ENCODE results near the gene SYNE4. TPM values are rescaled to one million over a fixed set of nuclear protein-coding genes. Genes with fewer than 3 reads are reported as not detected.

Gene SYNE4
- total and polyA plus RNA-seq, 2 donors (not counting 3 experiments of a cell fraction or from before 2014, with no cell fraction given): 0.46 to 0.62 TPM

DNA sequence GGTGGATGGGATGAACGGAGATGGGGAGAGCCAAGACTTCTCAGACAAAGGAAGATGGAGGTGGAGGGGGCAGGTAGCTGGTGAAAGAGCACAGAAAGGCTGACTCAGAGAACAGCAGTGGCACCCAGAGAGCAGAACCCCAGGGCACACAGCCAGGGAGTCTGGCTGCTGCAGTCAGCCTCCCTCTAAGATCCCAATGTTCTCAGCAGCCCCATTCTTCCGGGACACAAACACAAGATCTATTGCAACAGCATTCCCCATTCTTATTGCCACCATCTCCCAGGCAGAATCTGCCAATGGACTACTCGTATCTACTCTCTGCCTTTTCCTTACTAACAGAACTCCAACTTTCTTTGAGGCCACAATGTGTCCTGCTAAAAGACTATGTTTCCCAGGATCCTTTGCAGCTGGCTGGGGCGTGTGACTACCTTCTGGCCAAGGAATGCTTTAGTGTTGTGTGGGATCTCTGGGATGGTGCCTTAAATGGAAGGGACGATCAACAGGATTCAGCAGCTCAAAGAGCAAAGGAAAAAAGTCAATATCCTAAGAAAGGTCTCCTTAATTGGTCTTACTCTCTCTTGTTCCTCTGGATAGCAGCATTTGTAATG lies 37.9 kb upstream of the SYNE4 start:
- Histone ChIP-seq H3K27me3 (ENCODE audit: control insufficient read depth in 2 of 2, insufficient read depth in 2 of 2, low read length in 2 of 2) (no peaks in the 10 kb centered on the region), H3K9me3 (replicated peaks; ENCODE audit: control insufficient read depth, insufficient read depth, low read length) (no peaks in the 10 kb centered on the region), H3K4me1 (ENCODE audit: control insufficient read depth, extremely low read depth, insufficient read depth, low read length) (no peaks in the 10 kb centered on the region), H3K4me2 (ENCODE audit: insufficient read depth, low read length) (no peak overlapping the region), H3K9me1 (replicated peaks; ENCODE audit: control insufficient read depth, extremely low read depth, insufficient read depth, low read length) (no peaks in the 10 kb centered on the region), H3K36me3 (ENCODE audit: control insufficient read depth in 2 of 2, extremely low read depth in 1 of 2, insufficient read depth in 2 of 2, low read length in 2 of 2) (no peaks in the 10 kb centered on the region), H2AFZ (ENCODE audit: low read depth, low read length) (no peak overlapping the region), H3K79me2 (ENCODE audit: control insufficient read depth, insufficient read depth, low read length) (no peaks in the 10 kb centered on the region), H3K27ac (ENCODE audit: insufficient read depth, low read depth, low read length) (no peak overlapping the region), H3K9ac (replicated peaks; ENCODE audit: extremely low read depth, insufficient read depth, low read length) (no peak overlapping the region), H4K20me1 (replicated peaks; ENCODE audit: control insufficient read depth, extremely low read depth, insufficient read depth, low read length) (no peaks in the 10 kb centered on the region), H3K4me3 (replicated peaks in 1 of 3; ENCODE audit: insufficient read depth in 1 of 3, low read depth in 1 of 3, low read length in 3 of 3) (no peak overlapping the region)
- FAIRE-seq: no peak
- ChIA-PET CTCF (no interaction called here), POLR2A (no interaction called here)
- TF ChIP-seq, protein P1, sequence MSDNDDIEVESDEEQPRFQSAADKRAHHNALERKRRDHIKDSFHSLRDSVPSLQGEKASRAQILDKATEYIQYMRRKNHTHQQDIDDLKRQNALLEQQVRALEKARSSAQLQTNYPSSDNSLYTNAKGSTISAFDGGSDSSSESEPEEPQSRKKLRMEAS (IDR thresholded peaks at IDR 0.05; ENCODE audit: insufficient read depth, insufficient read length): no peak
- TF ChIP-seq FOS (IDR thresholded peaks at IDR 0.05; ENCODE audit: borderline replicate concordance, insufficient read depth, low read length) (no peak), JUN (IDR thresholded peaks at IDR 0.05; ENCODE audit: borderline replicate concordance, insufficient read depth, insufficient read length, low read depth) (no peak), POLR2A (IDR thresholded peaks at IDR 0.05; ENCODE audit: low read depth, low read length) (no peak)
- dilution Hi-C loops (cut with MboI; ENCODE audit: extremely low pct_ligation_motif_present, low sequenced_read_pairs) (no loop called here), intact Hi-C loops (cut with micrococcal nuclease) (no loop called here)
- DNase-seq (ENCODE audit: low read depth, low spot score): no peak
- BruUV-seq (replicated peaks): no TSS peak

DNA sequence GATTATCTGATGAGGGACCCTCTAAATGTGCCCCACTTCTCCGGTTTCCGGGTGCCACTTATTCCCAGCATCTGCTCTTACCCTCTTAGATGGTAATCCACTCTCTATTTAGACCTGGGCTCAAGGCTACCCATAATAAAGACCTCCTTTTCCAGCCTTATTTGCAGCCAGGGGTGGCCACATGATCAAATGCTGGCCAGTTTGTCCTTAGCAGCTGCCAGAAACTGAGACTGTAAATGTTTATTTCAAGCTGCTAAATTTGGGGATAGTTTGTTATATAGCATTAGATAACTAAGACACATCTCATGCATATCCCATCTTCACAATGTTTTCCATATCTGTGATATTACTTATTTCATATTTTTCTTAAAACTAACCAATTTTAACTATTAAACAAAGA lies 35.3 kb upstream of the SYNE4 start:
- no peaks in the 10 kb centered on the region for H3K36me3 ChIP-seq (ENCODE audit: control insufficient read depth in 2 of 2, extremely low read depth in 1 of 2, insufficient read depth in 2 of 2, low read length in 2 of 2)
- no peaks in the 10 kb centered on the region for H3K4me1 ChIP-seq (ENCODE audit: control insufficient read depth, extremely low read depth, insufficient read depth, low read length)
- no peaks in the 10 kb centered on the region for H3K9me3 ChIP-seq (replicated peaks; ENCODE audit: control insufficient read depth, insufficient read depth, low read length)
- FAIRE-seq: no peak
- no peaks in the 10 kb centered on the region for H3K9me1 ChIP-seq (replicated peaks; ENCODE audit: control insufficient read depth, extremely low read depth, insufficient read depth, low read length)
- BruUV-seq (replicated peaks): no TSS peak
- dilution Hi-C loops (cut with MboI; ENCODE audit: extremely low pct_ligation_motif_present, low sequenced_read_pairs) (no loop called here), intact Hi-C loops (cut with micrococcal nuclease) (no loop called here)
- ChIA-PET POLR2A (no interaction called here), CTCF (interaction anchor here (1.7 kb wide), 1 partner anchor 10 kb away, joined by 5 read pairs; the partner anchor contains the start of gene THAP8)
- H2AFZ ChIP-seq (ENCODE audit: low read depth, low read length): no peak overlapping the region
- DNase-seq (ENCODE audit: low read depth, low spot score): no peak
- H3K4me3 ChIP-seq (replicated peaks in 1 of 3; ENCODE audit: insufficient read depth in 1 of 3, low read depth in 1 of 3, low read length in 3 of 3): no peak overlapping the region
- no peaks in the 10 kb centered on the region for H3K27me3 ChIP-seq (ENCODE audit: control insufficient read depth in 2 of 2, insufficient read depth in 2 of 2, low read length in 2 of 2)
- no peak for TF ChIP-seq FOS (IDR thresholded peaks at IDR 0.05; ENCODE audit: borderline replicate concordance, insufficient read depth, low read length)
- TF ChIP-seq, protein P1 (IDR thresholded peaks at IDR 0.05; ENCODE audit: insufficient read depth, insufficient read length): no peak
- H3K79me2 ChIP-seq (ENCODE audit: control insufficient read depth, insufficient read depth, low read length): no peaks in the 10 kb centered on the region
- H3K4me2 ChIP-seq (ENCODE audit: insufficient read depth, low read length): no peak overlapping the region
- no peaks in the 10 kb centered on the region for H4K20me1 ChIP-seq (replicated peaks; ENCODE audit: control insufficient read depth, extremely low read depth, insufficient read depth, low read length)
- H3K27ac ChIP-seq (ENCODE audit: insufficient read depth, low read depth, low read length): no peak overlapping the region
- no peak overlapping the region for H3K9ac ChIP-seq (replicated peaks; ENCODE audit: extremely low read depth, insufficient read depth, low read length)

Data from endothelial cell of umbilical vein (primary cell).